Activated naive CD8-positive, alpha-beta T cell treated with anti-CD3 and anti-CD28 coated beads for 36 hours (primary cell): ENCODE measurements around the gene MAPK10. TPM values are rescaled to one million over a fixed set of nuclear protein-coding genes. Genes with fewer than 3 reads are reported as not detected.

ENCODE experiments used
- DNase-seq: peaks from one replicate; pipeline ENCODE4 v3.0.0; 2021
- H3K27ac Mint-ChIP-seq: one replicate; pipeline ENCODE4 v1.8.0; 2022; ENCODE audit warnings: mild to moderate bottlenecking, moderate library complexity, mixed read lengths
- H3K27me3 Mint-ChIP-seq: one replicate; pipeline ENCODE4 v1.8.0; 2022; ENCODE audit warnings: mild to moderate bottlenecking, mixed read lengths
- H3K36me3 Mint-ChIP-seq: one replicate; pipeline ENCODE4 v1.8.0; 2021; ENCODE audit warnings: mild to moderate bottlenecking, mixed read lengths
- H3K4me1 Mint-ChIP-seq: one replicate; pipeline ENCODE4 v1.8.0; 2021; ENCODE audit warnings: mixed read lengths
- H3K4me3 Mint-ChIP-seq: one replicate; pipeline ENCODE4 v1.8.0; 2022; ENCODE audit warnings: mild to moderate bottlenecking, moderate library complexity, mixed read lengths
- H3K9me3 Mint-ChIP-seq: one replicate; pipeline ENCODE4 v1.8.0; 2022; ENCODE audit warnings: mixed read lengths
- total RNA-seq, 2 experiments: library from RNA; stranded (reverse); gene quantifications; one replicate each; pipeline ENCODE4 v1.2.3, GENCODE V29; 2021

Gene MAPK10
- total RNA-seq, 2 experiments from 2014 or later = 0.29 TPM; not detected in 1

DNA sequence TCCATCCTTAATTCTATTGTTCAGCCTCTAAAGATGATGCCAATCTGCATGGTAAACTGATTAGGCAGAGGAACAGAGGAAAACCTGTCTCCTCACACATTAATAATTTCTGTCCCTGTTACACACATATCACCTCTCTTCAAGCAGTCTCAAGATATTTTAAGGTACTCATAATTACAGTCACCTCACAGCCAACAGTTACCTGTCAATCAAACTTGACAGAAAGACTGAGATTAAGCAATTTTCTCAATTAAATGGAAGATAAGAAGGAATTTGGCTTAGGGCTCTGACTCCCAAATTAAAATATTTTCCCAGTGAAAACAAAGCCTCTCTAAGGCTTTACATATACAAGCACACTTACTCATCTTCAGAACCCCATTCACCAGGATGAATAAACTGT is 85.2 kb downstream of the MAPK10 start:
- peaks cover 6% of the 10 kb centered on the region for H3K27me3 Mint-ChIP-seq
- no peak for DNase-seq
- no peak overlapping the region for H3K27ac Mint-ChIP-seq
- no peaks in the 10 kb centered on the region for H3K4me1 Mint-ChIP-seq
- no peaks in the 10 kb centered on the region for H3K36me3 Mint-ChIP-seq
- no peaks in the 10 kb centered on the region for H3K9me3 Mint-ChIP-seq
- H3K4me3 Mint-ChIP-seq = no peak overlapping the region

GRCh38 chr4:86272669-86273068 is 87.2 kb downstream of the MAPK10 start:
- DNase-seq = no peak
- no peaks in the 10 kb centered on the region for H3K4me1 Mint-ChIP-seq
- no peak overlapping the region for H3K4me3 Mint-ChIP-seq
- H3K27me3 Mint-ChIP-seq = peaks cover 6% of the 10 kb centered on the region
- H3K9me3 Mint-ChIP-seq = no peaks in the 10 kb centered on the region
- no peak overlapping the region for H3K27ac Mint-ChIP-seq
- H3K36me3 Mint-ChIP-seq = no peaks in the 10 kb centered on the region

DNA sequence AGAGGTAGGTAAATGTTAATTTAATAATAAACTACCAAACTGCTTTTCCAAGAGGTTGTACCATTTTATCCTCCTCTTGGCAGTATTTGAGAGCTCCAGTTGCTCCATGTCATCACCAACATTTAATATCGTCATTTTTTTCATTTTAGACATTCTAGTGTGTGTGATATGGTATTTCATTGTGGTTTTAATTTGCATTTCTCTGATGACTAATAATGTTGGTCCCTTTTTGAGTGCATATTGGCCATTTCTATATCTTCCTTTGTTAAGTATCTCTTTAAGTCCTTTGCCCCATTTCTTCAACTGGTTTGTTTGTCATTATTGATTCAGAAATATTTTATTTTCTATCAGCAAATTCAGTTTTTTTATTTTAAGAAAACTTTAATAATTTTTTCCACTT is 88.8 kb downstream of the MAPK10 start:
- Mint-ChIP-seq H3K9me3 (no peaks in the 10 kb centered on the region), H3K36me3 (no peaks in the 10 kb centered on the region), H3K4me3 (no peak overlapping the region), H3K4me1 (no peaks in the 10 kb centered on the region), H3K27ac (no peak overlapping the region), H3K27me3 (peaks cover 6% of the 10 kb centered on the region)
- no peak for DNase-seq

DNA sequence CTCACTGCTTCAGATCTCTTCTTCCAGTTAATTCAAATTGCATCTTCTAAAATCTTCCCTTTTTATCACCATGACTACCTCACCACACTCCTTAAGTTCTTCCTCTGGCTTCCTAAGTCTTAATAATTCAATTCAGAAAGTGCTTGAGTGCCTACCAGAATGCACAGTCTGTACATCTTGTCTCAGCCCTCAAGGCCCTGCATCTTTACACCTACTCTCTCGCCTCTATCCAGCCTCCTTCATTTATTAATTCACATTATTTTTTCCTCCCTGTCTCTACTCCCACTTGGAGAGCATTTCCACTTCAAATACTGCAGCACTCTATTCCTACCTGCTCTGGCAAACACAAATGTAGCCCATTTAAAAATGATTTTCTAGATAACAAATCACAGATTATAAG is 90.5 kb downstream of the MAPK10 start:
- Mint-ChIP-seq H3K4me1 (no peaks in the 10 kb centered on the region), H3K27me3 (peaks cover 2% of the 10 kb centered on the region), H3K27ac (no peak overlapping the region), H3K36me3 (no peaks in the 10 kb centered on the region), H3K9me3 (no peaks in the 10 kb centered on the region), H3K4me3 (no peak overlapping the region)
- no peak for DNase-seq

- Mint-ChIP-seq H3K27me3 (no peaks in the 10 kb centered on the region), H3K9me3 (no peaks in the 10 kb centered on the region)
- DNase-seq = no peak
Measured at GRCh38 chr4:86264241-86264640, 95.6 kb downstream of the MAPK10 start.

DNA sequence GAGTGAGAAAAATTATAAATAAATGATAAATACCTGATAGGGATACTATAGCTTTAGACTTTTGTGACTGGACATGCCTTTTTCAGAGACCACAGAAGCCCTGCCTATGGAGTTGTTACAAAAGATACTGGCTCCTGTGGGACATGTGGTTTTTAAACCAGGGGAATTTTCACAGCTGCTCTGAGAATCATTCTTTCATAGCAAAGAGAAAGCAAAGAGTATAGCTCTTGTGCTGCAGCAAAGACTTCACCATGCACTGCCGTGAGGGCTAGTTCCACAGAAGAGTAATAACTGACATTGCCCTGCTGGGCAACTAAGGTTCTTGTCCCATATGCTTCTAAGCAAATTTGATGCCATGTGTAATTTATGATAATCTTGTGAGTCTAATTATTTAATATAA is 98.2 kb downstream of the MAPK10 start:
- Mint-ChIP-seq H3K9me3 (no peaks in the 10 kb centered on the region), H3K36me3 (no peaks in the 10 kb centered on the region), H3K27me3 (no peaks in the 10 kb centered on the region)

More at GRCh38 chr4:86264241-86264640, 95.6 kb downstream of the MAPK10 start:
- no peaks in the 10 kb centered on the region for H3K4me1 Mint-ChIP-seq
- no peak overlapping the region for H3K27ac Mint-ChIP-seq
- H3K4me3 Mint-ChIP-seq = no peak overlapping the region
- no peaks in the 10 kb centered on the region for H3K36me3 Mint-ChIP-seq

GRCh38 chr4:86256086-86256485 is 103.8 kb downstream of the MAPK10 start:
- no peak overlapping the region for H3K4me3 Mint-ChIP-seq
- no peaks in the 10 kb centered on the region for H3K36me3 Mint-ChIP-seq
- H3K27me3 Mint-ChIP-seq = no peaks in the 10 kb centered on the region
- no peak for DNase-seq
- no peak overlapping the region for H3K27ac Mint-ChIP-seq
- no peaks in the 10 kb centered on the region for H3K4me1 Mint-ChIP-seq
- H3K9me3 Mint-ChIP-seq = no peaks in the 10 kb centered on the region

More for the DNA sequence above, 98.2 kb downstream of the MAPK10 start:
- no peaks in the 10 kb centered on the region for H3K4me1 Mint-ChIP-seq
- no peak overlapping the region for H3K4me3 Mint-ChIP-seq
- DNase-seq = no peak
- H3K27ac Mint-ChIP-seq = no peak overlapping the region

DNA sequence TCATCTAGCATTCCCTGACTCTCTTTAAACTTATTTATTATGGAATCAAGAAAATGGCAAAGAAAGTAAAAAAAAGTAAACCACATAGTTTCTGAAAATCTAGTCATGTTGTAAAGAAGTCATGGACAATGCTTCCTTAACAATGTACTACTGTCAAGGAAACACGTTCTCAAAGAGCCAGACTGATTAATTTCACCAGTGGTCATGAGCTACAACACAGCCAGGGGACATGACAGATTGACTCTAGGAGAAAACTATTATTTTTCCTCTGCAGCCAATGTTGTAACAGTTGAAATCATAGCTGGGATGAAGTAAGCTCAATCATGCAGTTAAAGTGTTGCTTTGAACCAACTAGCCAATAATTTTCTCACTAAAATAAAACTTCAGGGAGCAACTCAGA is 109.2 kb downstream of the MAPK10 start:
- Mint-ChIP-seq H3K4me3 (no peak overlapping the region), H3K27me3 (no peaks in the 10 kb centered on the region), H3K9me3 (no peaks in the 10 kb centered on the region), H3K36me3 (no peaks in the 10 kb centered on the region), H3K27ac (no peak overlapping the region), H3K4me1 (no peaks in the 10 kb centered on the region)
- no peak for DNase-seq

DNA sequence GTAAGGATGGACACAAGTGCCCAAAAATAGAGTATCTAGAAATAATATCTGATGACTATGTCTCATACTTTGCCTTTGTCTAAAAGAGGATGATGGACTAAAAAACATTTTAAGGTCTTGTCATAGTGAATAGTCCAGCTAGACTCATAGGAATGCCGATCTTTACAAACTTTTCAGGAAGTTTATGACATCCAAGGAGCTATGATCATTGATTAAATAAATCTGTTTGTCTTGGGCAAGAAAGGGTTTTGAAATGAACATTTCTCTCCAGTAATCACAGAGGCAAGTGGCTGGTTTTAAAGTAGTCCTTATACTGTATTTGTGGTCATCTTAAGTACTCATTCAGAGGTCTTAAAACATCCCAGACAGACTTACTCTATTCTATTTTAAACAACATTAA is 109.8 kb downstream of the MAPK10 start:
- Mint-ChIP-seq H3K27me3 (no peaks in the 10 kb centered on the region), H3K9me3 (no peaks in the 10 kb centered on the region), H3K27ac (no peak overlapping the region)

GRCh38 chr4:86249074-86249473 is 110.8 kb downstream of the MAPK10 start:
- H3K27me3 Mint-ChIP-seq = no peaks in the 10 kb centered on the region
- no peak for DNase-seq
- H3K36me3 Mint-ChIP-seq = no peaks in the 10 kb centered on the region
- H3K4me1 Mint-ChIP-seq = no peaks in the 10 kb centered on the region
- no peak overlapping the region for H3K27ac Mint-ChIP-seq
- no peak overlapping the region for H3K4me3 Mint-ChIP-seq
- no peaks in the 10 kb centered on the region for H3K9me3 Mint-ChIP-seq

More for the DNA sequence above, 109.8 kb downstream of the MAPK10 start:
- Mint-ChIP-seq H3K36me3 (no peaks in the 10 kb centered on the region), H3K4me3 (no peak overlapping the region), H3K4me1 (no peaks in the 10 kb centered on the region)
- DNase-seq = no peak

DNA sequence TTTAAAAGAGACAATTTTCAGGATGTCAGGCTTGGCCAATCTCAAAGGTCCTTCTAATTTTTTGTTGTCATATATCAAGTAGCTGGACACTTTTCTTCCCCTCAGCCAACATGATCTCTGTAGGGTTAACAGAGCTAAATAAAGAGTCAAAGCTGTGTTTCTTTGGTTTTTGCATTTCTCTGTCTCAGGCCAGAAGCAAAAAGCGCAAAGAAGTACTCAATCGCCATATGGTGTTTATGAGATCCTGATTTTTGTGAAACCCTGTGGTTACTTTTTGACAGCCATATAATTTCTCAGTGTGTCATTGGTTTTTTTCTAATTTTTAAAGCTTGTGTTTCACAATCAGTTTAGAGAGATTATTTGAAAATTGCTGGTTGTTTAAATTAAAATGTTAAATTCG is 111.9 kb downstream of the MAPK10 start:
- no peak for DNase-seq
- Mint-ChIP-seq H3K4me3 (no peak overlapping the region), H3K27me3 (no peaks in the 10 kb centered on the region), H3K27ac (no peak overlapping the region), H3K36me3 (no peaks in the 10 kb centered on the region), H3K4me1 (no peaks in the 10 kb centered on the region), H3K9me3 (no peaks in the 10 kb centered on the region)

- H3K9me3 Mint-ChIP-seq = no peaks in the 10 kb centered on the region
- no peak overlapping the region for H3K27ac Mint-ChIP-seq
- no peaks in the 10 kb centered on the region for H3K27me3 Mint-ChIP-seq
- no peak overlapping the region for H3K4me3 Mint-ChIP-seq
- H3K36me3 Mint-ChIP-seq = no peaks in the 10 kb centered on the region
- no peak for DNase-seq
- no peaks in the 10 kb centered on the region for H3K4me1 Mint-ChIP-seq
Measured at GRCh38 chr4:86247320-86247719, 112.5 kb downstream of the MAPK10 start.

DNA sequence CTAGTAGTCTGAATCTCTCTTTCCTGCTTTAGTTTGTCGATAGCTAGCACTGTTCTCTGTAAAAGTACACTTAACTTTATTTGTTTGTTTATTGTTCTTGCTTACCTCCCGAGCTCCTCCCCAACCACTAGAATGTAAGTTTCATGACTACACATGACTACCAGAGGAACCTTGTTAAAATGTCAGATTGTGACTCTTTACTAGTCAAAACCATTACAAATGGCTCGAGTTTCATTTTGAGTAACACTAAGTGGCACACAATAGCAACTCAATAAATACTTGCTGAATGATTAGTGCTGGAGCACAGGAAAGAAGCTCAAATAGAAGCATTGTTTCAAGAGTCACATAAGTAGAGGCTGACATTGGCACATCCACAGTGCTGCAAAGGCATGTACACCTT is 116.1 kb downstream of the MAPK10 start:
- H3K9me3 Mint-ChIP-seq = peaks cover 2% of the 10 kb centered on the region
- H3K36me3 Mint-ChIP-seq = no peaks in the 10 kb centered on the region
- no peak overlapping the region for H3K4me3 Mint-ChIP-seq
- H3K4me1 Mint-ChIP-seq = no peaks in the 10 kb centered on the region
- DNase-seq = no peak
- H3K27me3 Mint-ChIP-seq = no peaks in the 10 kb centered on the region
- H3K27ac Mint-ChIP-seq = no peak overlapping the region

DNA sequence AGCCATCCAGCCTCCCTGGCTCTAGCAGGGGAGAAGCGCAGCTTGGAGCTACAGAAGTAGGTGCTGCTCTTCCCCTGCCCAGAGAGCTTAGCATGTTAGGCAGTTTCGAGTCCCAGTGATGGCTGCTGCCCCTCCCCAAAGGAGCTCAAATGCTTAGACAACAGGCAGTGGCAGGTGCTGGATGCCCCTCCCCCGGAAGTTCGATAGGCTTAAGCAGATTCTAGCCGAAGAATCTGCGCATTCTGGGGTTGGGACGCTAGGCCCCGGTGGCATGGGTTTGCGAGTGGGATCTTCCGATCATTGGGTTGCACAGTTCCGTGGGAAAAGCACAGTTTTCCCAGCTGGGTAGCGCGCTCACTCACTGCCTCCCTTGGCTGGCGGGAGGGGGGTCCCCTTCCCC is 117.2 kb downstream of the MAPK10 start:
- DNase-seq = no peak
- H3K9me3 Mint-ChIP-seq = peaks cover 6% of the 10 kb centered on the region
- H3K36me3 Mint-ChIP-seq = no peaks in the 10 kb centered on the region
- H3K27ac Mint-ChIP-seq = no peak overlapping the region
- no peaks in the 10 kb centered on the region for H3K4me1 Mint-ChIP-seq
- H3K4me3 Mint-ChIP-seq = no peak overlapping the region
- H3K27me3 Mint-ChIP-seq = no peaks in the 10 kb centered on the region

GRCh38 chr4:86235549-86235948 is 124.3 kb downstream of the MAPK10 start:
- Mint-ChIP-seq H3K36me3 (no peaks in the 10 kb centered on the region), H3K4me3 (no peak overlapping the region), H3K27ac (no peak overlapping the region), H3K4me1 (no peaks in the 10 kb centered on the region), H3K27me3 (no peaks in the 10 kb centered on the region), H3K9me3 (peaks cover 6% of the 10 kb centered on the region)
- DNase-seq = no peak

- Mint-ChIP-seq H3K36me3 (no peaks in the 10 kb centered on the region), H3K4me1 (no peaks in the 10 kb centered on the region), H3K9me3 (peaks cover 4% of the 10 kb centered on the region), H3K27ac (no peak overlapping the region), H3K27me3 (no peaks in the 10 kb centered on the region), H3K4me3 (no peak overlapping the region)
- DNase-seq = no peak
Measured at GRCh38 chr4:86233681-86234080, 126.2 kb downstream of the MAPK10 start.

- DNase-seq = no peak
- no peak overlapping the region for H3K27ac Mint-ChIP-seq
- no peaks in the 10 kb centered on the region for H3K36me3 Mint-ChIP-seq
Measured at GRCh38 chr4:86233090-86233489, 126.8 kb downstream of the MAPK10 start.

More at GRCh38 chr4:86233090-86233489, 126.8 kb downstream of the MAPK10 start:
- Mint-ChIP-seq H3K9me3 (peaks cover 4% of the 10 kb centered on the region), H3K4me3 (no peak overlapping the region), H3K4me1 (no peaks in the 10 kb centered on the region), H3K27me3 (no peaks in the 10 kb centered on the region)
